HepG2 (cell line): ENCODE data around the gene EEF1A1. TPM values are rescaled to one million over a fixed set of nuclear protein-coding genes. Genes with fewer than 3 reads are reported as not detected.

Source experiments
- ATAC-seq: fragments of 200-7000 bp; cut with Tn5 transposase; 3 replicates; pipeline ENCODE4 v1.9.1; 2020; ENCODE audit warnings: mild to moderate bottlenecking, moderate library complexity
- BruUV-seq: library from RNA; stranded (reverse); fragments of 400-500 nt; replicated peaks from 2 replicates; lab custom pipeline; 2021; lab: Mats Ljungman, UMichigan
- CTCF ChIA-PET: fragments of 300-600 bp; formaldehyde crosslinking; extraction: SDS; loops from one replicate; lab custom pipeline; 2021; ENCODE audit warnings: low total read pairs, inconsistent platforms, low intra/inter-chr PET ratio; lab: Yijun Ruan, JAX
- POLR2A ChIA-PET: fragments of 350-600 bp; sonication (Branson Sonifier 250); formaldehyde crosslinking; loops from one replicate; lab custom pipeline; 2020; ENCODE audit warnings: antibody characterized with exemption, inconsistent platforms; lab: Yijun Ruan, JAX
- DNase-seq: peaks from one replicate; pipeline ENCODE4 v3.0.0-alpha.2; 2015; ENCODE audit warnings: low spot score
- FAIRE-seq: peaks from 3 replicates; lab custom pipeline; 2011; peaks lifted over from hg19 to GRCh38; lab: Jason Lieb, UNC
- H2AFZ ChIP-seq: one replicate; pipeline ENCODE4 v1.6.1; 2011; ENCODE audit warnings: low read length, inconsistent platforms
- H3K27ac ChIP-seq: fragments of 300-600 bp; 3 replicates; pipeline ENCODE4 v1.8.0; 2011; ENCODE audit warnings: mixed run types, mild to moderate bottlenecking, mixed read lengths, low read length, inconsistent platforms; ENCODE audit not compliant: insufficient read depth; ENCODE audit errors: extremely low read length
- H3K27me3 ChIP-seq, 2 experiments: fragments of 200-600 bp in 1 of 2; 2 replicates in 1 of 2; 3 replicates in 1 of 2; pipeline versions ENCODE4 v1.6.0 to v1.8.0; 2011; ENCODE audit warnings: low read length in 2 of 2, mild to moderate bottlenecking in 2 of 2, moderate library complexity in 2 of 2, inconsistent platforms in 1 of 2; ENCODE audit not compliant: insufficient read depth in 2 of 2, control insufficient read depth in 1 of 2
- H3K36me3 ChIP-seq, 2 experiments: fragments of 200-600 bp in 1 of 2; replicated peaks in 1 of 2; 2 replicates in 1 of 2; 3 replicates in 1 of 2; pipeline versions ENCODE4 v1.5.1 to v1.8.0; 2011; ENCODE audit warnings: low read length in 2 of 2, inconsistent platforms in 1 of 2; ENCODE audit not compliant: insufficient read depth in 2 of 2, control insufficient read depth in 1 of 2
- H3K4me1 ChIP-seq: 2 replicates; pipeline ENCODE4 v1.5.1; 2012; ENCODE audit warnings: low read length, inconsistent platforms; ENCODE audit not compliant: insufficient read depth
- H3K4me2 ChIP-seq: 2 replicates; pipeline ENCODE4 v1.6.0; 2011; ENCODE audit warnings: low read depth, low read length, inconsistent platforms
- H3K4me3 ChIP-seq, 3 experiments: fragments of 200-600 bp in 1 of 3; sonication (generic), shearing (Covaris generic) in 1 of 3; replicated peaks in 1 of 3; 2 replicates each; pipeline ENCODE4 v1.5.1; 2011 to 2016; ENCODE audit warnings: low read length in 3 of 3, inconsistent platforms in 2 of 3, low read depth in 2 of 3, mild to moderate bottlenecking in 2 of 3, control low read depth in 1 of 3, mixed read lengths in 1 of 3; ENCODE audit not compliant: insufficient read depth in 1 of 3
- H3K79me2 ChIP-seq: one replicate; pipeline ENCODE4 v1.6.1; 2011; ENCODE audit warnings: low read length, inconsistent platforms; ENCODE audit not compliant: insufficient read depth
- H3K9ac ChIP-seq: 2 replicates; pipeline ENCODE4 v1.6.0; 2011; ENCODE audit warnings: mild to moderate bottlenecking, low read depth, low read length, inconsistent platforms; ENCODE audit not compliant: insufficient read depth
- H3K9me3 ChIP-seq: 2 replicates; pipeline ENCODE4 v1.5.1; 2012; ENCODE audit warnings: mild to moderate bottlenecking, low read length
- H4K20me1 ChIP-seq: 2 replicates; pipeline ENCODE4 v1.6.0; 2011; ENCODE audit warnings: inconsistent platforms, mild to moderate bottlenecking, low read length, moderate library complexity; ENCODE audit not compliant: insufficient read depth
- BCL6 ChIP-seq: IDR thresholded peaks from 2 replicates; pipeline ENCODE4 v1.6.1; 2016; ENCODE audit warnings: missing genetic modification reagents, missing compliant biosample characterization
- KDM5A ChIP-seq: fragments of 200-600 bp; sonication (generic); IDR thresholded peaks from 2 replicates; pipeline ENCODE4 v1.7.0; 2018; ENCODE audit warnings: antibody characterized with exemption, mild to moderate bottlenecking, low read length, borderline replicate concordance
- KLF11 ChIP-seq: IDR thresholded peaks from 2 replicates; pipeline ENCODE4 v1.6.1; 2016; ENCODE audit warnings: missing compliant biosample characterization
- MAZ ChIP-seq, 2 experiments: sonication (generic) in 1 of 2; formaldehyde crosslinking in 1 of 2; IDR thresholded peaks; 2 replicates each; pipeline versions ENCODE4 v1.5.0 to v1.6.1; 2012 to 2020; ENCODE audit warnings: low read depth in 2 of 2, mild to moderate bottlenecking in 2 of 2, borderline replicate concordance in 1 of 2, improper control_type of control experiment in 1 of 2, low read length in 1 of 2, missing genetic modification reagents in 1 of 2, moderate library complexity in 1 of 2
- MZF1 ChIP-seq: sonication (generic); formaldehyde crosslinking; IDR thresholded peaks from 2 replicates; pipeline ENCODE4 v1.8.1; 2023; ENCODE audit warnings: mild to moderate bottlenecking, missing genetic modification reagents, borderline replicate concordance
- NFYB ChIP-seq: sonication (generic); formaldehyde crosslinking; IDR thresholded peaks from 2 replicates; pipeline ENCODE4 v1.4.0; 2020; ENCODE audit warnings: missing genetic modification reagents
- NR2F2 ChIP-seq: IDR thresholded peaks from 2 replicates; pipeline ENCODE4 v1.6.1; 2012; ENCODE audit warnings: low read depth, inconsistent platforms, borderline replicate concordance
- PCBP1 ChIP-seq: fragments of 200-400 bp; formaldehyde crosslinking; IDR thresholded peaks from 2 replicates; pipeline ENCODE4 v1.6.1; 2017; ENCODE audit warnings: mild to moderate bottlenecking, low read depth, low read length, borderline replicate concordance
- RELA ChIP-seq: sonication (generic); formaldehyde crosslinking; IDR thresholded peaks from 2 replicates; pipeline ENCODE4 v1.4.0; 2020; ENCODE audit warnings: missing genetic modification reagents
- REPIN1 ChIP-seq: sonication (generic); formaldehyde crosslinking; IDR thresholded peaks from 2 replicates; pipeline ENCODE4 v1.8.0; 2022; ENCODE audit warnings: missing genetic modification reagents, low read depth, mild to moderate bottlenecking, borderline replicate concordance
- SNAI1 ChIP-seq: sonication (generic); formaldehyde crosslinking; IDR thresholded peaks from 2 replicates; pipeline ENCODE4 v1.5.0; 2020; ENCODE audit warnings: mild to moderate bottlenecking, missing genetic modification reagents, borderline replicate concordance
- SRY ChIP-seq: sonication (generic); formaldehyde crosslinking; IDR thresholded peaks from 2 replicates; pipeline ENCODE4 v1.8.0; 2022; ENCODE audit warnings: mild to moderate bottlenecking, missing genetic modification reagents
- STAG1 ChIP-seq: sonication (generic); formaldehyde crosslinking; IDR thresholded peaks from 2 replicates; pipeline ENCODE4 v1.4.0; 2020; ENCODE audit warnings: missing genetic modification reagents
- ZBTB7A ChIP-seq: sonication (generic); formaldehyde crosslinking; IDR thresholded peaks from 2 replicates; pipeline ENCODE4 v1.8.0; 2022; ENCODE audit warnings: mild to moderate bottlenecking, missing genetic modification reagents
- ZBTB7B ChIP-seq: sonication (generic); formaldehyde crosslinking; IDR thresholded peaks from 2 replicates; pipeline ENCODE4 v1.4.0; 2020; ENCODE audit warnings: missing genetic modification reagents
- ZNF430 ChIP-seq: sonication (generic); formaldehyde crosslinking; IDR thresholded peaks from 2 replicates; pipeline ENCODE4 v1.9.0; 2021; ENCODE audit warnings: mild to moderate bottlenecking, missing genetic modification reagents
- ZNF724P ChIP-seq: sonication (generic); formaldehyde crosslinking; IDR thresholded peaks from 2 replicates; pipeline ENCODE4 v1.8.0; 2022; ENCODE audit warnings: missing genetic modification reagents, borderline replicate concordance
- ZNF879 ChIP-seq: sonication (generic); formaldehyde crosslinking; IDR thresholded peaks from 2 replicates; pipeline ENCODE4 v1.8.1; 2023; ENCODE audit warnings: missing genetic modification reagents
- WGBS: methylation state at CpG from one replicate; pipeline ENCODE4 v1.1.6; 2017; ENCODE audit warnings: low lambda C conversion rate; 5-methylcytosine and 5-hydroxymethylcytosine counted together
- in situ Hi-C: cut with HindIII; loops from 2 replicates; pipeline ENCODE4 v1.10.0; 2017; ENCODE audit warnings: low pct_unique_long_range_greater_than_20kb; ENCODE audit not compliant: extremely low pct_ligation_motif_present
- intact Hi-C: fragments of 100-400 bp; cut with micrococcal nuclease; formaldehyde crosslinking; loops from one replicate; pipeline ENCODE4 v1.10.0; 2022; ENCODE audit not compliant: unreplicated experiment
- polyA plus RNA-seq, 8 experiments: library from polyadenylated mRNA; depleted of rRNA in 3 of 8; stranded (reverse) in 7 of 8; unstranded in 1 of 8; fragments of >200 nt; fragmentation: Illumina TruSeq in 4 of 8; extraction: Trizol in 4 of 8; gene quantifications; 2 replicates each; pipeline versions ENCODE4 v1.2.1 to v1.2.3, GENCODE V29; 2011 to 2016; ENCODE audit warnings: low read depth in 4 of 8, missing spikeins in 1 of 8, mixed read lengths in 1 of 8; ENCODE audit not compliant: insufficient read depth in 1 of 8
- total RNA-seq, 5 experiments: library from RNA; depleted of rRNA; stranded (reverse); fragments of >200 nt; fragmentation: Illumina TruSeq; extraction: Trizol; gene quantifications; 2 replicates each; pipeline ENCODE4 v1.2.3, GENCODE V29; 2016; ENCODE audit warnings: low read depth in 1 of 5
- TF ChIP-seq, protein P1 (sequence below): sonication (generic); formaldehyde crosslinking; IDR thresholded peaks from 2 replicates; pipeline ENCODE4 v1.4.0; 2020; ENCODE audit warnings: missing genetic modification reagents
- TF ChIP-seq, protein P2 (sequence below): conservative IDR thresholded peaks from 2 replicates; pipeline ENCODE4 v1.6.1; 2018; ENCODE audit warnings: missing genetic modification reagents

EEF1A1 gene
- total and polyA plus RNA-seq, 2 of the 13 experiments (the other 11 are each of a cell fraction or from before 2014, with no cell fraction given), result 13,726 to 17,172 TPM

DNA sequence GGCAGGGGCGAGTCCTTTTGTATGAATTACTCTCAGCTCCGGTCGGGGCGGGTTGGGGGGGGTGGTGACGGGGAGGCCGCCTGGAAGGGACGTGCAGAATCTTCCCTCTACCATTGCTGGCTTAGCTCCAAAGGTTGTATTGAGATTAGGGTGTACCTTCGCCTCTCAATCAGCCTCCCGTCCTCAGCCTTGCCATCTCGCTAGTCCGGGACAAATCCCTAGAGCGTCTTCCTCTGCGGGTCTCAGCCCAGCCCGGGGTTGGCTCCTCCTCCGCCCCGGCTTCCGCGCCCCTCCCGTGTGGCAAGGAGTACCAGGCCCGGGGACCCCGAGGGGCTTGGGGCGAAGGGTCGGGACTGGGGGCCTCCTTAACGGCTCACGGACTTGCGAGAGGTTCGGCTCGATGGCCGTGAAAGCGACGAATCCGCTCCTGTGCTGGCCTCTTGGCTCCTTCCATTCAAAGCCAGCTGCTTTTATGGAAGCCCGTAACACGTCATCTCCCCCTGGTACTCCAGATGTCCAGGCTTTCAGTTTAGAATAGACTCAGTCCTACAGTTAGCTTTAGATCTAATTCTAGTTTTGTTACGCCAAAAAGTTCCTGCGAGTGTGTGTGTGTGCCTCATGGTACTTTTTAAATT, 636 bp upstream of the EEF1A1 start:
- CTCF ChIA-PET, result no interaction called here
- 0% methylated on average over 4 of the region's 36 CpGs for WGBS
- Histone ChIP-seq H3K79me2 (peaks cover 28% of the 10 kb centered on the region), H3K27ac (peak overlapping the region; percentile 97), H3K4me3 (peak overlapping the region; percentile 76 to 86 (median 81)), H3K9ac (peak overlapping the region; percentile 93), H3K4me1 (peaks cover 40% of the 10 kb centered on the region), H3K9me3 (no peaks in the 10 kb centered on the region), H4K20me1 (peaks cover 37% of the 10 kb centered on the region), H3K36me3 (peaks cover 7 to 29% of the 10 kb centered on the region in 2 experiments), H3K4me2 (peak overlapping the region; percentile 91), H2AFZ (no peak overlapping the region), H3K27me3 (no peaks in the 10 kb centered on the region; a peak in 1 of 5 replicates)
- FAIRE-seq, result no peak
- in situ Hi-C loops (loop anchor here (5.0 to 10.0 kb wide), 2 partner anchors 63 to 86 kb away; no protein-coding TSS in a partner anchor), intact Hi-C loops (loop anchor here (1.0 to 5.0 kb wide), 3 partner anchors 46 to 133 kb away; no protein-coding TSS in a partner anchor)
- POLR2A ChIA-PET, result interaction anchor here (1.0 to 6.5 kb wide), 22 partner anchors 8 to 132 kb away, joined by 3 to 130 read pairs (median 8); partner anchors contain the start of genes MTO1 and SLC17A5
- TSS peak; percentile 85 for BruUV-seq
- peak; percentile 69 for DNase-seq
- peak; percentile 65 for ATAC-seq
- TF ChIP-seq ZBTB7A (CRISPR knock-in tag) (no peak), REPIN1 (CRISPR knock-in tag) (no peak; the same call in 1 of the 2 replicates), PCBP1 (0 out of 2 replicates have a peak, but pooled peaks have one; percentile 4), SNAI1 (CRISPR knock-in tag) (no peak), MZF1 (CRISPR knock-in tag) (no peak), STAG1 (no peak), BCL6 (CRISPR knock-in tag) (peak; percentile 57), KLF11 (CRISPR knock-in tag) (no peak), KDM5A (peak; percentile 22; the same call in 1 of the 2 replicates), RELA (CRISPR knock-in tag) (no peak), NFYB (CRISPR knock-in tag) (0 out of 2 replicates have a peak, but pooled peaks have one; percentile 16), ZNF430 (CRISPR knock-in tag) (no peak), NR2F2 (peak; percentile 35; the same call in 1 of the 2 replicates), MAZ (IDR thresholded peaks at IDR 0.05; ENCODE audit: borderline replicate concordance, low read depth, low read length) (no peak), MAZ (CRISPR knock-in tag; IDR thresholded peaks at IDR 0.05; ENCODE audit: low read depth) (0 out of 2 replicates have a peak, but pooled peaks have one; percentile 6), ZBTB7B (peak; percentile 32; the same call in 1 of the 2 replicates), ZNF879 (CRISPR knock-in tag) (no peak), SRY (peak; percentile 32; the same call in 1 of the 2 replicates), ZNF724P (CRISPR knock-in tag) (no peak)
- TF ChIP-seq, protein P1, sequence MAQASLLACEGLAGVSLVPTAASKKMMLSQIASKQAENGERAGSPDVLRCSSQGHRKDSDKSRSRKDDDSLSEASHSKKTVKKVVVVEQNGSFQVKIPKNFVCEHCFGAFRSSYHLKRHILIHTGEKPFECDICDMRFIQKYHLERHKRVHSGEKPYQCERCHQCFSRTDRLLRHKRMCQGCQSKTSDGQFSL, result 0 out of 2 replicates have a peak, but pooled peaks have one; percentile 3
- TF ChIP-seq, protein P2, sequence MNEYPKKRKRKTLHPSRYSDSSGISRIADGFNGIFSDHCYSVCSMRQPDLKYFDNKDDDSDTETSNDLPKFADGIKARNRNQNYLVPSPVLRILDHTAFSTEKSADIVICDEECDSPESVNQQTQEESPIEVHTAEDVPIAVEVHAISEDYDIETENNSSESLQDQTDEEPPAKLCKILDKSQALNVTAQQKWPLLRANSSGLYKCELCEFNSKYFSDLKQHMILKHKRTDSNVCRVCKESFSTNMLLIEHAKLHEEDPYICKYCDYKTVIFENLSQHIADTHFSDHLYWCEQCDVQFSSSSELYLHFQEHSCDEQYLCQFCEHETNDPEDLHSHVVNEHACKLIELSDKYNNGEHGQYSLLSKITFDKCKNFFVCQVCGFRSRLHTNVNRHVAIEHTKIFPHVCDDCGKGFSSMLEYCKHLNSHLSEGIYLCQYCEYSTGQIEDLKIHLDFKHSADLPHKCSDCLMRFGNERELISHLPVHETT, result 0 out of 2 replicates have a peak, but pooled peaks have one; percentile 23
